Panc1 (cell line): ENCODE measurements around the gene NR6A1. TPM values are rescaled to one million over a fixed set of nuclear protein-coding genes. Genes with fewer than 3 reads are reported as not detected.

Experiments
- ATAC-seq: fragments of 200-7000 bp; cut with Tn5 transposase; 2 replicates; pipeline ENCODE4 v1.9.1; 2020; ENCODE audit warnings: mild to moderate bottlenecking, moderate library complexity
- BruUV-seq: library from RNA; stranded (reverse); fragments of 400-500 nt; replicated peaks from 2 replicates; lab custom pipeline; 2021; lab: Mats Ljungman, UMichigan
- CTCF ChIA-PET: fragments of 300-600 bp; sonication (Branson Sonifier 250); formaldehyde crosslinking; loops from one replicate; lab custom pipeline; 2022; ENCODE audit warnings: antibody characterized with exemption; lab: Charles Lee
- POLR2A ChIA-PET: fragments of 300-600 bp; sonication (Branson Sonifier 250); formaldehyde crosslinking; loops from one replicate; lab custom pipeline; 2022; ENCODE audit warnings: antibody characterized with exemption; lab: Charles Lee
- DNase-seq: peaks from one replicate; pipeline ENCODE4 v3.0.0-alpha.2; 2010; ENCODE audit warnings: low read depth, low spot score
- H3K27ac ChIP-seq: 2 replicates; pipeline ENCODE4 v1.5.1; 2011; ENCODE audit warnings: mild to moderate bottlenecking, low read length, inconsistent platforms
- H3K27me3 ChIP-seq: fragments of 200-500 bp; sonication (Bioruptor generic); 2 replicates; pipeline ENCODE4 v1.6.0; 2014; ENCODE audit warnings: low read length, inconsistent platforms; ENCODE audit not compliant: control insufficient read depth, insufficient read depth
- H3K36me3 ChIP-seq: fragments of 200-500 bp; sonication (Bioruptor generic); 2 replicates; pipeline ENCODE4 v1.5.1; 2014; ENCODE audit warnings: inconsistent platforms, mild to moderate bottlenecking, low read length, moderate library complexity; ENCODE audit not compliant: control insufficient read depth, insufficient read depth
- H3K4me1 ChIP-seq: 2 replicates; pipeline ENCODE4 v1.5.1; 2011; ENCODE audit warnings: inconsistent platforms, mild to moderate bottlenecking, low read length, moderate library complexity; ENCODE audit not compliant: control insufficient read depth, insufficient read depth
- H3K4me3 ChIP-seq, 2 experiments: 2 replicates each; pipeline ENCODE4 v1.5.1; 2011 to 2012; ENCODE audit warnings: low read depth in 2 of 2, low read length in 2 of 2, mild to moderate bottlenecking in 2 of 2, inconsistent platforms in 1 of 2, moderate library complexity in 1 of 2
- H3K9me3 ChIP-seq: fragments of 200-500 bp; sonication (Bioruptor generic); 2 replicates; pipeline ENCODE4 v1.5.1; 2014; ENCODE audit warnings: low read depth, mild to moderate bottlenecking, inconsistent platforms, low read length, moderate library complexity; ENCODE audit not compliant: control insufficient read depth, insufficient read depth
- CTCF ChIP-seq: fragments of 450-650 bp; IDR thresholded peaks from 2 replicates; pipeline ENCODE4 v1.5.1; 2017; ENCODE audit warnings: mild to moderate bottlenecking
- POLR2AphosphoS5 ChIP-seq: IDR thresholded peaks from 2 replicates; pipeline ENCODE4 v1.6.1; 2012; ENCODE audit warnings: mild to moderate bottlenecking, low read depth, low read length, moderate library complexity
- REST ChIP-seq, 2 experiments: IDR thresholded peaks; 2 replicates each; pipeline ENCODE4 v1.6.1; 2011 to 2012; ENCODE audit warnings: low read depth in 2 of 2, control low read depth in 1 of 2, low read length in 1 of 2, mild to moderate bottlenecking in 1 of 2, moderate library complexity in 1 of 2; ENCODE audit not compliant: insufficient read depth in 1 of 2
- SIN3A ChIP-seq: IDR thresholded peaks from 2 replicates; pipeline ENCODE4 v1.6.1; 2012; ENCODE audit warnings: low read depth, mild to moderate bottlenecking, low read length, moderate library complexity, borderline replicate concordance; ENCODE audit not compliant: insufficient read depth
- TCF7L2 ChIP-seq: IDR thresholded peaks from 2 replicates; pipeline ENCODE4 v1.6.1; 2011; ENCODE audit warnings: mild to moderate bottlenecking, low read depth, low read length, inconsistent platforms
- in situ Hi-C: cut with HindIII; loops from 2 replicates; pipeline ENCODE4 v1.10.0; 2016; ENCODE audit warnings: low sequenced_read_pairs, low pct_unique_long_range_greater_than_20kb
- intact Hi-C: fragments of 100-400 bp; cut with micrococcal nuclease; formaldehyde crosslinking; loops from one replicate; pipeline ENCODE4 v1.10.0; 2022; ENCODE audit not compliant: unreplicated experiment
- total RNA-seq: library from RNA; stranded (reverse); gene quantifications from one replicate; pipeline ENCODE4 v1.2.1, GENCODE V29; 2021; ENCODE audit not compliant: unreplicated experiment

Gene NR6A1
- total RNA-seq, 1 experiment from 2014 or later, result 7.6 TPM

- intact Hi-C loops (no loop called here), in situ Hi-C loops (no loop called here)
- H3K4me3 ChIP-seq, result no peak overlapping the region
- no peak for TF ChIP-seq POLR2AphosphoS5
- TF ChIP-seq REST (IDR thresholded peaks at IDR 0.05; ENCODE audit: insufficient read depth in 1 of 2, low read depth in 2 of 2, low read length in 1 of 2), result no peak
- no peak for TF ChIP-seq SIN3A
- TF ChIP-seq TCF7L2, result no peak
- TF ChIP-seq CTCF, result no peak
- ChIA-PET CTCF (no interaction called here), POLR2A (no interaction called here)
- BruUV-seq, result no TSS peak
- H3K4me1 ChIP-seq, result peaks cover 24% of the 10 kb centered on the region
- peak overlapping the region; percentile 54 for H3K27ac ChIP-seq
- ATAC-seq (peak; percentile 51), DNase-seq (no peak)
- no peaks in the 10 kb centered on the region for H3K9me3 ChIP-seq
- H3K27me3 ChIP-seq, result no peaks in the 10 kb centered on the region
- H3K36me3 ChIP-seq, result no peaks in the 10 kb centered on the region
These were observed 63.4 kb downstream of the NR6A1 start for GRCh38 chr9:124707666-124708065.

- Histone ChIP-seq H3K36me3 (no peaks in the 10 kb centered on the region), H3K4me1 (peaks cover 24% of the 10 kb centered on the region), H3K9me3 (no peaks in the 10 kb centered on the region), H3K27ac (no peak overlapping the region; the same call in 1 of the 2 replicates), H3K4me3 (no peak overlapping the region), H3K27me3 (no peaks in the 10 kb centered on the region)
- no peak for ATAC-seq
- no TSS peak for BruUV-seq
- POLR2A ChIA-PET, result interaction anchor here (0.7 kb wide), 1 partner anchor 131 kb away, joined by 3 read pairs; no protein-coding TSS in a partner anchor
- in situ Hi-C loops (no loop called here), intact Hi-C loops (no loop called here)
- CTCF ChIA-PET, result no interaction called here
- DNase-seq, result no peak
- TF ChIP-seq REST (IDR thresholded peaks at IDR 0.05; ENCODE audit: insufficient read depth in 1 of 2, low read depth in 2 of 2, low read length in 1 of 2) (no peak), POLR2AphosphoS5 (no peak), SIN3A (no peak), CTCF (no peak)
These were observed 64.4 kb downstream of the NR6A1 start for GRCh38 chr9:124706685-124707084.
